Measurements from ENCODE around the gene PHACTR1. TPM values are rescaled to one million over a fixed set of nuclear protein-coding genes. Genes with fewer than 3 reads are reported as not detected.

Gene PHACTR1
- total and polyA plus RNA-seq, 9 of the 15 experiments (the other 6 are each of a cell fraction or from before 2014, with no cell fraction given): 11.5 to 32.6 (median 22.0) TPM

GRCh38 chr6:13235339-13235738 lies 518.8 kb downstream of the PHACTR1 start (continued):
- TF ChIP-seq ZFP91 (CRISPR knock-in tag; IDR thresholded peaks at IDR 0.05) (no peak), RREB1 (CRISPR knock-in tag; IDR thresholded peaks at IDR 0.05) (no peak), MITF (IDR thresholded peaks at IDR 0.05) (no peak)
